ENCODE results near the gene RBCK1. TPM values are rescaled to one million over a fixed set of nuclear protein-coding genes. Genes with fewer than 3 reads are reported as not detected.

Gene RBCK1
- total RNA-seq, 1 experiment from 2014 or later, result 46.8 TPM

DNA sequence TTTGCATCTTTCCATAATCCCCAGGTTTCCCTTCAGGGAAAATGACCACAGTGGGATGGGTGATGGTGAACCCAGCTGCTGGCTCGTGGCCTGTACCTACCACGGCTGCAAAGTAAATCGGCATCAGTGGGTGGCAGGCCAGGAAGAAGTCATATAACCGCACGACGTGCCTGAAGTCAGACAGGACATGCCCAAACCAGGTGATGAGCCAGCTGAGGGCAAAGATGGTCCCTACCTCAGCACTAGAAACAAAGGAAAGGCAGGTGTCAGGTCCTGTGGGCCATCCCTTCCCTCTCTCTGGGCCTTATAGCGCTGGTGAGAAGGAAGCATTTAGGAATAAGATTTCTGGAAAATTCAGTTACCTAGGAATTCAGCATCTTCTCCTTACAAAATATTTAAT is 32.0 kb downstream of the RBCK1 start:
- H3K27me3 ChIP-seq (ENCODE audit: insufficient read depth, low read length), result peaks cover 5% of the 10 kb centered on the region; the same call in 1 of the 2 replicates
- no peak overlapping the region for H3K23ac ChIP-seq (ENCODE audit: insufficient read length, low read depth, low read length)
- H3K4ac ChIP-seq (ENCODE audit: low read depth, low read length), result no peak overlapping the region
- no peak overlapping the region for H2BK5ac ChIP-seq (ENCODE audit: insufficient read length, low read length)
- H2BK120ac ChIP-seq (ENCODE audit: low read depth, low read length, poor library complexity, severe bottlenecking), result no peak overlapping the region
- 0 out of 2 replicates have a peak, but pooled peaks cover 1% of the 10 kb centered on the region for H3K4me1 ChIP-seq (ENCODE audit: insufficient read depth, low read length)
- H3K14ac ChIP-seq (ENCODE audit: insufficient read depth, low read length), result no peak overlapping the region
- H4K5ac ChIP-seq (ENCODE audit: insufficient read length, low read depth, low read length), result no peak overlapping the region
- Mint-ChIP-seq H3K4me3 (no peak overlapping the region), H3K27me3 (ENCODE audit: low read depth) (peaks cover 17% of the 10 kb centered on the region), H3K27ac (no peak overlapping the region), H3K36me3 (ENCODE audit: insufficient read depth in 1 of 3, low read depth in 3 of 3) (peaks cover 35 to 91% (median 83%) of the 10 kb centered on the region in 3 experiments; a peak in 6 of 7 replicates), H3K9me3 (no peaks in the 10 kb centered on the region), H3K4me1 (peaks cover 8% of the 10 kb centered on the region in 2 experiments)
- H3K79me2 ChIP-seq (ENCODE audit: insufficient read depth, low read length), result no peaks in the 10 kb centered on the region
- no peak overlapping the region for H4K8ac ChIP-seq (replicated peaks; ENCODE audit: insufficient read length, low read depth, low read length)
- no peak overlapping the region for H3K27ac ChIP-seq (ENCODE audit: insufficient read length, low read depth, low read length)
- H3K9me3 ChIP-seq (ENCODE audit: control insufficient read depth, low read depth, low read length), result no peaks in the 10 kb centered on the region
- no peak overlapping the region for H2BK20ac ChIP-seq (ENCODE audit: low read depth, low read length, poor library complexity, severe bottlenecking)
- H2AK5ac ChIP-seq (ENCODE audit: insufficient read length, low read length), result no peak overlapping the region
- TF ChIP-seq CTCF (conservative IDR thresholded peaks at IDR 0.05), result no peak
- H4K91ac ChIP-seq (ENCODE audit: insufficient read length, low read depth, low read length), result no peak overlapping the region
- no peak overlapping the region for H3K18ac ChIP-seq (ENCODE audit: insufficient read length, low read depth, low read length)
- no peaks in the 10 kb centered on the region for H4K20me1 ChIP-seq (ENCODE audit: control insufficient read depth, insufficient read depth, insufficient read length)
- no peaks in the 10 kb centered on the region for H3K79me1 ChIP-seq (ENCODE audit: insufficient read depth, low read depth, low read length, poor library complexity, severe bottlenecking)
- H3T11ph ChIP-seq (ENCODE audit: low read length), result no peak overlapping the region
- no peak overlapping the region for H2AFZ ChIP-seq (ENCODE audit: low read length)
- H3K56ac ChIP-seq (ENCODE audit: insufficient read length, low read depth, low read length), result no peak overlapping the region
- no peak overlapping the region for H3K4me2 ChIP-seq (ENCODE audit: insufficient read depth, insufficient read length, low read length)
- no peak overlapping the region for H3K9ac ChIP-seq (ENCODE audit: extremely low read depth, insufficient read length, low read length)
- H2BK15ac ChIP-seq (ENCODE audit: low read depth, low read length), result no peak overlapping the region
- H2BK12ac ChIP-seq (ENCODE audit: insufficient read length, low read depth, low read length), result no peak overlapping the region
- no peak for DNase-seq
- no CpG with 5 or more reads among the region's 7 CpGs for WGBS (ENCODE audit: extremely low coverage, insufficient read length, low lambda C conversion rate)
- H3K23me2 ChIP-seq (ENCODE audit: insufficient read length, low read depth, low read length, poor library complexity, severe bottlenecking), result no peaks in the 10 kb centered on the region

Data from H9 (cell line).